Measurements from ENCODE around the gene SGSM1.
A peak's percentile ranks its signal among the peaks of the same experiment; 100 is the strongest.
"Not testable (repeated sequence)": the region's sequence is repeated elsewhere in the genome, so short reads cannot be mapped to it uniquely, and the experiment has no call there.

SGSM1 gene

DNA sequence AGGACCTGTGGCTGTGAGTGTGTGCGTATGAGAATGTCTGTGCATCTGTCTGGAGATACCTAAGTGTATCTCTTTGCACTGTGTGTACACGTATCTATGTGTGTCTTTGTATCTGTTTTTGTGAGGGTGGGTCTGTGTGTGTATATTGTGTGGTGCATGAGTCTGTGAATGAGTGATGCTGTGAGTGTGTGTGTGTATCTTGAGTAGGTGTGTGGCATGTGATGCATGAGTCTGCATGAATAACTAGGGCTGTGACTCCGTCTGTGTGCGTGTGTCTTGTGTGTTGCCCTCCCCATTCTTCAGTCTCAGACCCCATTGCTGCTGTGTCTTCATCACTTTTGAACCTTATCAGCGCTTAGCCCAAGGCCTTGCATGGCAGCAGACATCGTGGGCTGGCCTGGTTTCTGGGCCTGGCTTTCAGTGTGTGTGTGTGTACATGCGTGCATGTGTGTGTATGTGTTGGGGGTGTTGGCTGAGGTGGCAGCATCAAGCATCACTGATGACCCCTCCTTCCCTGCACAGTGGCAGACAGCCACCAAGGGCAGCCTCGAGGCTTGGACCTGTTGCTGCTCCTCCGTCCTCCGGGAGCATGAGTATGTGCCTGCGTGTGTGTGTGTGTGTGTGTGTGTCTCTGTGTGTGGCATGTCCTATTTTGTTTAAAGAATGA, 1.4 kb downstream of the SGSM1 start:
- DNase-seq, result no peak

DNA sequence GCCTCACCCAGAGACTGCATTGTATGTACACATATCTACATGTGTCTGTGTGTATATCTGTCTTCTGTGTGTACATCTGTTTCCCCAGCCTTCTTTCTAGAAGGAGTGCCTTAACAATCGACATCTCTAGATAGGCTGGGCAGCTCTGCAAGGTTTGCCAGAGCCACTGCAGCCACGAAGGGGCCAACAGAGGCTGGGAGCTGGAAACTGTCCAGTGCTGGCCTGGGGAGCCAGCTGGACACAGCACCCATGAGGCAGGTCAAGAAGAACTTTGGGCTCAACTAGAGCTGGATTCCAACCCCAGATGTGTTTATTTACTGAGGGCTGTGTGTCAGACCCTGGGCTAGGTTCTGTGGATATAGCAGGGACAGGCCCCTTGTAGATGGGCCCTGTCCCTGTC, 3.3 kb downstream of the SGSM1 start:
- no peak for DNase-seq

DNA sequence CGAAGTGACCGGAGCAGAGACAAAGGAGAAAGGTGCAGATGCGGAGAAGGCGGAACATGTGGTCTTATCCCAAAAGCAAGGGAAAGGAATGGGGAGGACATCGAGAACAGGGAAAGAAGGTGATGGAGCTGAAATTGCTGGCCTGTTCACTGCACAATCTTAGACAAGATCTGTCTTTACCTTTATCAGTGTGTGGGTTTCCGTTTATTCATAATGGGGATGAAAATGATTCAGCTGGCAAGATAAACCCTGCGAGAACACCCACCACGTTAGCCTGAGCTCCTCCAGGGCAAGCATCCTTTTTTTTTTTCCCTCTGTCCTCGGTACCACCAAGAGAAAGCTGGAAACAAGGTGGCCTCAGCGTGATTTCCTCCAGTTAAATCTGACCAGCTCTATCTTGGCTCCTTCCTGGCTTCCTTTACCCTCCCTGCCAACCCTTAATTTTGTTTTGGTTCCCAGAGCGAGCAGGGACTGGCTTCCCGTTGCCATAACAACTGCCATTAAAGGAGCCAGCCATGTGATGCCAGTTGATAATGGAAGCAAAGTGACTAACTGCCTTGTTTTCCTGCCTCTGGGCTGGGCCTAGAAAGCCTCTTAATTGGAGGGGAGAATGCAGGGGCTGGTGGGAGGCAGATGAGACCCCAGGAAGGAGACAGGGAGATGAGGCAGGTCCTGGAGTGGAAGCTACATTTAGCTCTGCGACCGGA, 4.2 kb downstream of the SGSM1 start:
- DNase-seq, result no peak

DNA sequence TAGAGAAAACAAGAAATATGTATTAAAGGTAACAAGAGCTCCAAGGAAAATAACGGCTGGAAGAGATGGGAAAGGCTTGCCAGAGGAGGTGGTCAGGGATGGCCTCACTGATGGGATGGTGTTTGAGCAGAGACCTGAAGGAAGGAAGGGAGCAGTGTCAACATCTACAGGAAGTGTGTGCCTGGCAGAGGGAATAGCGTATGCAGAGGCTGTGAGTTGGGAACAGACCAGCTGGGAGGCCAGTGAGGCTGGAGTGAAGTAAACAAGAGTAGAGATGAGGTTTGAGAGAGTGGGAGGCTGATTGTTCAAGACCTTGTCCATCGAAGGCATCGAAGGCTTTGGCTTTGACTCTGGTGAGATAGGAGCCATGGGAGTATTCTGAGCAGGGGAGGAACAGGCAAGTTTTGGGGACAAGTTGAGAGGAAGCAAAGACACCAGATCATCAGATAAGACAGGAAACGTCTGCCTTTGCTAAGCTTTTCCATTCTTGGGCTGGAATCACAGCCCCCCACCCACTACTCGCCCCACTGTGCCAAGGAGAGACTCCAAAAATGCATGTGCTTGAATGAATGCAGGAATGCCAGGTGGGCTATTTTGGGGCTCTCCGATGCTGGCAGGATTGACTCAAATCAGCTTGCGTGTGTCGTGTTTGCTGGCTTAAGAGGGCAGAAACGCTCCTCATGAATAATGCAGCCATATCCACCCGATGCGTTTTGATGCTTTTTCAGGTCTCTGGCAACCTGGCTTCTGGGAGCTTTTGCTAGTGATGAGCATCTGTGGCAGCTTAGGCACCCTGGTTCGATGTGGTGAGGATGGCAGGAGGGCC, 7.2 kb downstream of the SGSM1 start:
- DNase-seq, result no peak

DNA sequence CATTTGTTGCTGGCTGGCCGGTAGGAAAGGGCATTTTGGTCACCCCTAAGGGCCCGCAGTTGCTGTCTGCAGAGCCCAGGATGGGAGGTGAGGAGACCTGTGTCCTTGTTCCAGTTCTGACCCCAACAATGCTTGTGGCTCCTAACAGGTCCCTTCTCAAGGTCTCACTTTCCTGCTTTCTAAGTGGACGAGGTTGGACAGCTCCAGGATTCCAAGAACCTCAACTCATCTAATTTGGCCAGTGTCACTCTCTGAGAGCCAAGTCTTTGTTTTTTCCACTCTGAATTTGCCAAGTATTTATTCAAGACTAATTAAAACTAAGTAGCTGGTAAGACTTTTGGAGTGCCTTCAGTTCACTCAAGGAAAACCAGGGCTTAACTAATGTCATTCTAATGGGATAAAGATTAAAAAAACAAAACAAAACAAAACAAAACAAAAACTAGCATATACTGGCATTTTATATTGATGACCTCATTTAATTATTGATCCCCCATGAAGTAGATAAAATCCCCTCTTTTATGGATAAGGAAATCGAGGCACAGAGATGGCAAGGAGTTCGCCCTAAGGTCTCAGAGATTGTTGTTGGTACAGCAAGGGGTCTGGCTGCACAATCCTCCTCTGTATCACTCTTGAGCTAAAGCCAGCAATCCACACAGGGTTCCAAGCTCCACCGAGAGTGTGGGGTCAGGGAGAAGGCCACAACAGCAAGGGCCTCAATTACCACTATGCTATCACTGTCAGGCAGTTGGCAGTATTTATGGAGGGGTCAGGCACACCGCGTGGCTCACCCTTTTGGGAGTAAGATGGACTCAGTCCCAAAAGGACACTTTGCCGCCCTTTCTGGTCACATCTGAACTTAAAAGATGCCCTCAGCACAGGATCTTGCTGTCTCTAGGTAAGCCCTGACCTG, 8.1 kb downstream of the SGSM1 start:
- no peak for DNase-seq

DNA sequence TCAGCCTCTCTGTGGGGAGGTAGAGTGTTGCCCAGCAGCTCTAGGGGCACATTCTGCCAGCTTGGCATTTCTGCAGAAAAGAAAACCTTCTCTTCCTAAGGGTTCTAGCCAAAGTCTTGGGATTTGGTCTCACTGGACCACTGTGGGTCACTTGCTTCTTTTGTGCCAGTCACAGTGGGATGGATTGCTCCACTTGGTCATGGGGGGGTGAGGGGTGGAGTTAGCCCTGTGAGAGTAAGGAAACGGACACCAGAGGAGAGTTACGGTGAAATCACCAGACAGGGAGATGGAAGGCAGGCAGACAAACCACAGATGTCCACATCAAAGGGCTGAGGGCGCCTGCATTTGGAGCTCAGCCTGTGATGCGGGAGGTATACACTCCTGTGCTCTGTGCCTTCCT, 10.8 kb downstream of the SGSM1 start:
- DNase-seq, result no peak

DNA sequence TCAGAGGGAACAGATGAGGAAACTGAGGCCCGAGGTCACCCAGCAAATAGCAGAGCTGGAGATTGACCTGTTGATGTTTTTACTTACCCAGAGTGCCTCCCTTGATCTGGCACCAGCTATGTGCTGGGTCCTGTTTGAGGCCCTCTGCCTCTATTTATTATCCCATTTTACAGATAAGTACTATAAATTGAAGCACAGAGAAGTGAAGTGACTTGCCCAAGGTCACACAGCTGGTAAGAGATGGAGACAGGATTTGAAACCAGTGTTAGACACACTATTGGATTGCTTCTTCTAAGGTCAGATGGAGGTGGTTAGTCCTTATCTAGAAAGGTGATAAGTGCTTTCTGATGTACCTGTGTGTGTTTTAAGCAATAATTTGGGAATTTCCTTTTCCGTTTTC, 13.5 kb downstream of the SGSM1 start:
- no peak for DNase-seq

DNA sequence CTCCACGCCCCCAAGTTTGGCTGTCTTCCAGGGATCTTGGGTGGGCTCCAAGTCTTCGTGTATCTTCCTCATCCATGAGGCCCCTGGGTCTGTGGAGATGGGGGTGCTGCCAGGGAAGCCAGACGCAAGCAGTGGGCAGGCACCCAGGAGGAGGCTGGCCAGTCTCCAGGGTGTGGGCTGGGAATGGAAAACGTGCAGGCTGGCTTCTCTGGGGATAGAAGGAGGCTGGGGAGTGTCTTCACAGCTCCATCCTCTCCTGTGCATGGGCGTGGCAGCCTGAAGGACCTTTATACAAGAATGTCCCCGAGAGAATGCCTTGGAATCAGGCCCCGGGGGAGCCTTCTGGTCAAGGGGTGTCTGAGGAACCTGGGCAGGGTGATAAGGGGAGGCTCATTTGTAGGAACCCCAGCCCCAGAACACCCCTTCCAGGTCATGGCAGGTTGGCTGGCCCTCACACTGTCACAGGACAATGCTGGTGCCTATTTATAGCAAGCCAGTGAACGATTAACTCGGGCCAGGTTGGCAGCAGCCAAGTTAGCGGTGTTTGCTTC, 14.0 kb downstream of the SGSM1 start:
- DNase-seq, result no peak

DNA sequence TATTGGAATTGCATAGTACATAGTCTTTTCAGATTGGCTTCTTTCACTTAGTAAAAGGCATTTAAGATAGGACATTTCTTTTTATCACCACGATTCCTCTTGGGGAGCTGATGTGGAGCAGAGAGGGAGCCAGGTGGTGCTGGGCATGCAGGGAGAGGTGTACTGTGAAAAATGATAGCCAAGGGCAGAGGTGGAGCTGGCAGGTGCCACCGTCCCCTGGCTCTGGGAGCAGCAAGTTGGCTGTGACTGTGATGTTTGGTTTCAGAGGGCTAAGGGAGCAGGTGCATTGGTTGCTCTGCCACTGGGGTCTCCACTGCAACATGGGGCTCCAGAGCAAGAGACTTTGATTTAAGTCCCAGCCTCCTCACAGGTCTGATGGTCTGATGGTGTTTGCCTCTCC, 16.5 kb downstream of the SGSM1 start:
- no peak for DNase-seq

DNA sequence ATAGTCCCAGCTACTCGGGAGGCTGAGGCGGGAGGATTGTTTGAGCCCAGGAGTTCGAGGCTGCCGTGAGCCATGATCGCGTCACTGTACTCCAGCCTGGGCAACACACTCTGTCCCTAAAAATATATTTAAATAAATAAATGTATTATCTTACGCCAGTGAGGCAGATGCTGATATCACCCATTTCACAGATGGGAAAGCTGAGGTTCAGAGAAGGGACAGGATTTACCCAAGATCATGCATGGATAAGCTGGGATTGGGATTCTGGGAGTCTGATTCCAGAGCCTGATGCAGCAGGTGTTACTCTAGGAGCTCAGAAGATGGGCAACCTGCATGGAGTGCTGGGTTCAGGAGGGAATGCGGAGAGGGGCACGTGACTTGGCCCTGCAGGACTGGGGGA, 17.8 kb downstream of the SGSM1 start:
- no peak for DNase-seq

DNA sequence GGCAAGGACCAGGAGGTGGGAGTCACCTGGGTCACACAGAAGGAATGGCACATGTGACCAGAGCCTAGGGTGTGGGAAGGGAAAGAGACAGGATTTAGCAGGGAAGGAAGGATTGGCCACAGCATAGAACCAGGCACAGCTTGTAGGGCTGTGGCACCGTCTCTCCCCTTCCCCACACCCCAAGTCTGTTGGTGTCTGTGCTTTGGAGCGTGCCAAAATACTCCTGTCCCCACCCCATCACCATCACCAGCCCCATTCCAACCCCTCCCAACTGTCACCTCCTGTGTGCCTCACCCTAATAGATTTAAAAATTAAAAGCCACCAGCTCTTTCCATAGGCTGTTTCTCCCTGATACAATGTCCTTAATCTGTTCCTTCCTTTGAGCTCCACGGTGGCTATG, 18.2 kb downstream of the SGSM1 start:
- no peak for DNase-seq

DNA sequence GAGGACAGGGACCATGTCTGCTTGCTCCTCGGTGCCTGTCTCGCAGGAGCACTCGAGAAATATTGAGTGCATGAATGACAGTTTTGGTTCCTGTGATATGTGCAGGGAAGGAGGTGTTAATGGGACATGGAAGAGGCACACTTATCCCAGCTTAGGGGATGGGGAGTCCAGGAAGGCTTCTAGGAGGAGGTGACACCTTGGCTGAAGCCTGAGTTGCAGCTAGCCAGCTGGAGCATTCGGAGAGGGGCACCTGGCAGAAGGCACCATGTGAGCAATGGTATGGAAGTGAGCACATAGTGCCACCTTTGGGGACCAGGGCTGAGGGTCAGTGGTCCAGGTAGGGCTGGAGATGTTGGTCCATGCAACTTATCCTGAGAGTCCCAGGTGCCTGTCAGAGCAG, 18.9 kb downstream of the SGSM1 start:
- no peak for DNase-seq

DNA sequence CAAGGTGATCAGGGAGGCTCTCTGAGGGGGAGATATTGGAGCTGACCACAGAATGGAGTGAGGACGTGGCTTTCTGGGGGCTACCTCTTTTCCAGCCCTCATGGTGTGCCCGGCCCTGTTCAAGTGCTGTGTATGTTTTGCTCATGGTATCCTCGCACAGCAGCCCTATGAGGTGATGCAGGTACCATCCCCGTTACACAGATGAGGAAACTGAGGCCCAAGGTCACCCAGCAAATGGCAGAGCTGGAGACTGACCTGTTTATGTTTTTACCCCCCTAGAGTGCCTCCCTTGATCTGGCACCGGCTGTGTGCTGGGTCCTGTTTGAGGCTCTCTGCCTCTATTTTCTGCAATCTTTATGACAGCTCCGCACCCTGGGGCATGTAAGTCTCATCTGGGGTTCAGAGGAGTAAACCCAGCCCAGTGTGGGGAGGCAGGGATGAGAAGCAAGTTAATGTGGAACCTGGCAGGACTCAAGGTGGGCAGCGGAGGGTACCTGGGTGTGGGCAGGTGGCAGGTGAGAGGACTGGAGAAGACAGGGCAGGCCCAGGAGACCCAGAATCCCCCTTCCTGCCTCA, 20.8 kb downstream of the SGSM1 start:
- no peak for DNase-seq

DNA sequence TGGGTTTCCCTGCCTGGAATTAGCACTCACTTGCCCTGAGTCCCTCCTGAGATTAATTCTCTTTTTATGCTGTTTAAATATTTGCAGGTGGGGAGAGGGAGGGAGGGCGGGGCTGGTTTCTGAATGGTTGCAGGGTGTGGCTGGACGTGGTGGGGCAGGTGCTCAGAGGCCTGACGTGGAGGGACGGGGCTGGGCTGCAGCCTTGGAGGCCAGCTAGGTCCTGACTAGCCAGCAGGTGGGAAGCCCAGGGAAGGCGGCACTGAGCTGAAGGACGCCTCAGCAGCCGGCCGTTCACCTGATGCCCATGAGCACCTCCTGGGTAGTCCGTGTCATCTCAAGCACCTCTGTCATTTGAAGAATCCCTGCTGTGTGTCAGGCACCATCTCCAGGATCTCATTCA, 21.3 kb downstream of the SGSM1 start:
- DNase-seq, result no peak

DNA sequence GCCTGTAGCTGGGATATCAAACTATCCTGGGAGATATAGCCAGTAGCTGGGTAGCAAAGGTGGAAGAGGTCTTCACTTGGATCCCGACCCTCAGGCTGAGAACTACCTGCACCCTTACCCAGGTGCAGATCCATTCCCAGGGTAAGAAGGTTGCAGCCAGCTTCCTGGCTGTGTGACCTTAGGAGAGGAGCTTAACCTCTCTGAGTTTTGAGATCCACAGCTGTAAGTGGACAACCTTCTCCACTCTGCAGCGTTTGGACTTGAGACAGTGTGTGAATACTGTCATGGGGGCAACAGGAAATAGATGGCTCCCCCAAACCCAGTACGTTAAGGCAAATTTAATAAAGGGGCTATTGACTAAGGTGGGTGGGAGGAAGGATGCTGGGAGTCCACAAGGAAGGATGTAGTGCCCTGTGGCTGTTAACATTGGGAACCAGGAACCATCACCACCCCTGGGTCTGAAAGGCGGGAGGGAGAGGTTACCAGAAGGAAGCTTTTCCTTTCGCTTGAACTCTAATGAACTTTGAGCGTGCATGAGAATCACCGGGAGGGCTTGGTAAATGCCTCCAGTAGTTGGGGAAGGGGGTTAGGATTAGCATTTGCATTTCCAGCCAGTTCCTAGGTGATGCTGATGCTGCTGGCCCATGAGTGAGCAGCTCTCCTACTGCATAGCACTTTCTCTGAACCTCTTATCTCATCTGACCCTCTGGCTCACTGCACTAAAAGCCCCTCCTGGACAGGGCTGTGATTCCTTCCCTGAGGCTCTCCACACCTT, 24.4 kb downstream of the SGSM1 start:
- no peak for DNase-seq

DNA sequence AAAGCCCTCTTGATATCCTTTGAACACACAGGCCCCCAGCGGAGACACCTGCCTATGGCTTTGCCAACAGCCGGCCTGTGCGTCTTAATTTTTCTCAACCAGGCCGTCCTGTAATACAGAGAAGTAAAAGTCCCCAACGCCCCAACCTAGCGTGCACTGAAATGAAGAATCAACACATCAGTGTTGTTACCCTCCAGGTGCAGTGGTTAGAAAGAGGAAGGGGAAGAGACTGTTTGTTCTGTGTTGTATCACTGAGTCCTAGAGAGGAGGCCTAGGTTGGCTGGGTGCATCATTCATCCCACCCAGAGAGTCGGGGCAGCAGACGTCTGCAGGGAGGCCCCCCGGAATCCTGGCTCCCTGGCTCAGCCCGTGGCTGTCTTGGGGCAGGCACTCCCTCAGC, 25.7 kb downstream of the SGSM1 start:
- no peak for DNase-seq

DNA sequence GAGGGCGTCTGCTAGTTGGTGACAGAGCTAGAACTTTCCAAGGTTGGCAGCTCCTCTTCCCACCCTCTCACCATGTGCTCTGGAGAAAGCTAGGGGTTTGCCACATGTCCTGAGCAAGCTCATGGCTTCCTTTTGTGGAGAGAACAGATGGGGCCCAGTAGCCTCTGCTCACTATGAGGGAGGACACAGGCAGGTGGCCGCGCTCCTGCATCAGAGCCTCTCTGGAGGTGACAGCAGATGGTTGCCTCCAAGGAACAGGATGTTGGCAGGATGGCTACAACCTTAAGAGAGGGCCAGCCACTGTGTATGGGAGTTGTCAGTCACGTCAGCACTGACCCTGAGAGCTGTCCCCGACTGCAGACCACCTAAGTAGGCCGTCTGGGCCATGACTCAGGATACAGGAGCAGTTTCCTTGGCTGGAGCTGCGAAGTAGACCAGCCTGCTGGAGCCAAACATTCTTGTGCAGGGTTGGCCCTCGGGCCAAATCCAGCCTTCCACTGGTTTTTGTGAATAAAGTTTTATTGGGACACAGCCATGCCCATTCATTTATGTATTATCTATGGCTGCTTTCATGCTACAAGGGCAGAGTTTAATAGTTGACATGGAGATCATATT, 28.0 kb downstream of the SGSM1 start:
- no peak for DNase-seq

DNA sequence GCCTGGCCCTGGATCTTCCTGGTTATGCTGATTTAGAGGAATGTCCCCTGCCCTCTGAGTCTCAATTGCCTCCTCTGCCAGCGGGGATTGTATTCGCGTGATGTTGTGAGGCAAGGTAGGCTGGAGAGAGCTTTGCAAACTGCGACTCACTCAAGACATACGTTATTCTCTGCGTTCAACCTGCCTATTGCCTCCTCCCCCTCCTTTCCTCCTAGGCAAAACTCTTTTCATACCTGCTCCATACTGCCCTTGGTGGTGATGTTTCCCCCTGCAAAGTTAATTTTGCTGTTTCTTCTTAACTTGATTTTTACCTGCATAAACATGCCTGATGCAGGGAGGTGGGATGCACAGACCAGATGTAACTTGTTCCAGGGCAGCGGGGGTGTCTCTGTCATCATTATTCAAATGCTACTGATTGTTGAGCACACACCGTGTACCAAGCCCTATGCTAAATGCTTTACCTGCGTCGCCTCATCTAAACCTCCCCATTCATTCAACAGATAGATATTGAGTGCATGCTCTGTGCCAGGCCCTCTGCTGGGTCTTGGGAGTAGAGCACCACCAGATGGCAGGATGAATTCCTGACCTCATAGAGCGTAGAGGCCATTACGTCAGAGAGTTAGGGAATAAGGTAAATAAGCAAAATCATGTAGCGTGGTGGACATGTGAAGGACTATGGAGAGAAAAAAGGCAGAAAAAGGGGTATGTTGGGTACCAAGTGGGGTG, 29.0 kb downstream of the SGSM1 start:
- peak; percentile 3 for DNase-seq

DNA sequence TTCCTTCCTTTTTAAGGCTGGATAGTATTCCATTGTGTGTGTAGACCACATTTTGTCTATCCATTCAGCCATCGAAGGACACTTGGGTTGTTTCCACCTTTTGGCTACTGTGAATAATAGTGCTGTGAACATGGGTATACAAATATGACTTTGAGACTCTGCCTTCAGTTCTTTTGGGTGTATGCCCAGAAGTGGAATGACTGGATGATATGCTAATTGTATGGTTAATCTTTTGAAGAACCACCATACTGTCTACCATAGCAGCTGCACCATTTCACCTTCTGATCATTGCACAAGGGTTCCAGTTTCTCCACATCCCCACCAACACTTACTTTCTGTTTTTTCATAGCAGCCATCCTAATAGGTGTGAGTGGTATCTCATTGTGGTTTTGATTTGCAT, 30.3 kb downstream of the SGSM1 start:
- no peak for DNase-seq

DNA sequence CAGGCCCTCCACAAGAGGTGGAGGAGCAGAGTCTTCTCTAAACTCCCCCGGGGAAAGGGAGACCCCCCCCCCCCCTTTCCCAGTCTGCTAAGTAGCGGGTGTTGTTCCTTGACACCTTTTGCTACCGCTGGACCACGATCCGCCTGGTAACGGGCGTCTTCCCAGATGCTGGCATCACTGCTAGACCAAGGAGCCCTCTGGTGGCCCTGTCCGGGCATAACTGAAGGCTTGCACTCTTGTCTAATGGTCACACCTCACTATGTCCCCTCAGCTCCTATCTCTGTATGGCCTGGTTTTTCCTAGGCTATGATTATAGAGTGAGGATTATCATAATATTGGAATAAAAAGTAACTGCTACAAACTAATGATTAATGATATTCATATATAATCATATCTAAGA, 31.5 kb downstream of the SGSM1 start:
- not testable (repeated sequence) for DNase-seq

Measured in suppressor macrophage treated with lipopolysaccharide for 4 hours (primary cell).